ENCODE measurements around the gene VTCN1. TPM values are rescaled to one million over a fixed set of nuclear protein-coding genes. Genes with fewer than 3 reads are reported as not detected.
"Not testable (repeated sequence)": the region's sequence is repeated elsewhere in the genome, so short reads cannot be mapped to it uniquely, and the experiment has no call there.

The VTCN1 gene
- total RNA-seq, result not detected in 2 replicates

- Mint-ChIP-seq H3K4me1 (no peaks in the 10 kb centered on the region), H3K9me3 (no peaks in the 10 kb centered on the region), H3K27ac (no peak within 1 kb of the TSS), H3K4me3 (no peak within 1 kb of the TSS), H3K36me3 (ENCODE audit: low read depth) (no peaks in the 10 kb centered on the region), H3K27me3 (peaks cover 9% of the 10 kb centered on the region)
- no peak for DNase-seq
- intact Hi-C loops (cut with micrococcal nuclease), result no loop called here
Measured at GRCh38 chr1:117210831-117211261, at the start of gene VTCN1. TSS of gene VTCN1 (minus strand) at chr1:117210927. CDS start at chr1:117210855, 72 bp downstream.

- no peak overlapping the region for H3K4me3 Mint-ChIP-seq
- intact Hi-C loops (cut with micrococcal nuclease), result no loop called here
- no peaks in the 10 kb centered on the region for H3K36me3 Mint-ChIP-seq (ENCODE audit: low read depth)
- peaks cover 3% of the 10 kb centered on the region for H3K27me3 Mint-ChIP-seq
- peaks cover 11% of the 10 kb centered on the region for H3K9me3 Mint-ChIP-seq
- no peak for DNase-seq
- H3K27ac Mint-ChIP-seq, result no peak overlapping the region
- no peaks in the 10 kb centered on the region for H3K4me1 Mint-ChIP-seq
Measured at GRCh38 chr1:117258791-117259190, 48.1 kb upstream of the VTCN1 start.

GRCh38 chr1:117258075-117258474 lies 47.3 kb upstream of the VTCN1 start:
- peaks cover 11% of the 10 kb centered on the region for H3K9me3 Mint-ChIP-seq
- H3K27ac Mint-ChIP-seq; H3K4me1 Mint-ChIP-seq; H3K36me3 Mint-ChIP-seq (ENCODE audit: low read depth); H3K27me3 Mint-ChIP-seq; H3K4me3 Mint-ChIP-seq; DNase-seq; intact Hi-C loops (cut with micrococcal nuclease): not testable (repeated sequence)

GRCh38 chr1:117257291-117257690 lies 46.6 kb upstream of the VTCN1 start:
- Mint-ChIP-seq H3K27me3 (peaks cover 3% of the 10 kb centered on the region), H3K4me3 (no peak overlapping the region), H3K36me3 (ENCODE audit: low read depth) (no peaks in the 10 kb centered on the region), H3K27ac (no peak overlapping the region), H3K9me3 (peaks cover 11% of the 10 kb centered on the region), H3K4me1 (no peaks in the 10 kb centered on the region)
- intact Hi-C loops (cut with micrococcal nuclease), result no loop called here
- no peak for DNase-seq

GRCh38 chr1:117250061-117250606 lies 39.4 kb upstream of the VTCN1 start:
- Mint-ChIP-seq H3K27me3 (peaks cover 12% of the 10 kb centered on the region), H3K27ac (no peak overlapping the region), H3K36me3 (ENCODE audit: low read depth) (no peaks in the 10 kb centered on the region), H3K4me1 (no peaks in the 10 kb centered on the region), H3K9me3 (no peaks in the 10 kb centered on the region), H3K4me3 (no peak overlapping the region)
- no peak for DNase-seq
- intact Hi-C loops (cut with micrococcal nuclease), result no loop called here

DNA sequence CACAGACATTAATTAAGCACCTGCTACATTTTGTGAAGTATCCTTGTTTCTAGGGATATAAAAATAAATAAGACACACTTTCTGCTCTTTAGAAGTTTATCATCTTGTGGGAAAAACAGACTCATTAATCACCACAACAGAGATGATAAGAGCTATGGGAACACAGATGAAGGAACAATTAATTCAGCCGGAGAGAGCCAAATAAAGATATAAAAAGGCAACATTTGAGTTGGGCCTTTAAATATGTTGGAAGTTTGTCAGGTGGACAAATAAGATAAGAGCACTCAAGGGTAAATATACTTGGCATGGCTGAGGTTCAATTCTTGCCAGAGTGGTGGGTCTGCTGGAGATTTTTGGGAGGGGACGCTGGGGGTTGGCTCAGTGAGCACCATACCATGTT lies 34.2 kb upstream of the VTCN1 start:
- DNase-seq, result no peak
- Mint-ChIP-seq H3K27me3 (peaks cover 31% of the 10 kb centered on the region), H3K4me1 (no peaks in the 10 kb centered on the region), H3K9me3 (no peaks in the 10 kb centered on the region), H3K27ac (no peak overlapping the region), H3K4me3 (no peak overlapping the region), H3K36me3 (ENCODE audit: low read depth) (no peaks in the 10 kb centered on the region)
- intact Hi-C loops (cut with micrococcal nuclease), result no loop called here

DNA sequence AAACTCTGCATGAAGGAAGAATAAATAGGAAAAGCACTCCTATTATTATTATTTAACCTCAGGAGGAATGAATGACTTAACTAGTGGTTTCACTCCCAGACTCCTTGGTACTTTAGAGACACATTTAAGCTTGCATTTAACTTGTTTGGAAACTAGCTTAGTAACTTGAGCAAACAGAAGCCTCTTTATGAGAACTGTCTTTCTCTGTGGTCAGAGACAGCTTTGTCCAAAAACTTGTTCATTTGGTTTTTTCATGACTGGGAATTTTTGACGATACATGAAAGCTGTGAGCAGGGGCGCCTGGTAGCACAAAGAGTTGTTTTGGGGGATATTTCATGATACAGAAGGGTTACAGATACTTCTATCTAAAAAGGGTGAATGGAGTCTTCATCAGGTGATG lies 33.6 kb upstream of the VTCN1 start:
- H3K27ac Mint-ChIP-seq, result no peak overlapping the region
- intact Hi-C loops (cut with micrococcal nuclease), result no loop called here
- peaks cover 31% of the 10 kb centered on the region for H3K27me3 Mint-ChIP-seq
- no peaks in the 10 kb centered on the region for H3K9me3 Mint-ChIP-seq
- H3K4me3 Mint-ChIP-seq, result no peak overlapping the region
- no peaks in the 10 kb centered on the region for H3K4me1 Mint-ChIP-seq
- no peak for DNase-seq
- no peaks in the 10 kb centered on the region for H3K36me3 Mint-ChIP-seq (ENCODE audit: low read depth)

DNA sequence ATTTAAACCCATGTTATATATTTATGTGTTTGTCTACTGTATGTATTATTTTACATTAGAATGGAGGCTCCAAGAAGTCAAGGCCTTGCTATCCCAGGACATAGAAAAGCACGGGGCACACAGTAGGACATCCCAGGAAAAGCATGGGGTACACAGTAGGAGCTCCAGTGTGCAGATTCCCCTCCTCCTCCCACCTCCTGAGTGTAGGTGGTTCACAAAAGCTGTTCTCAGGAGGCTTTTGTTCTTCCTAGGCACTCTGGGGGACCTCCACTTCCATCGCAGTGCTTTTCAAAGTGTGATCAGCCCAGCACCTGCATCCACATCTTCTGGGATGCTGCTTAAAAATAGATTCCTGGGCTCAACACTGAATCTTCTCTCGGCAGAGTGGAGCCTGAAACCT lies 30.8 kb upstream of the VTCN1 start:
- no peak for DNase-seq
- no peak overlapping the region for H3K4me3 Mint-ChIP-seq
- no peaks in the 10 kb centered on the region for H3K9me3 Mint-ChIP-seq
- intact Hi-C loops (cut with micrococcal nuclease), result no loop called here
- H3K27me3 Mint-ChIP-seq, result peaks cover 26% of the 10 kb centered on the region
- H3K27ac Mint-ChIP-seq, result no peak overlapping the region
- no peaks in the 10 kb centered on the region for H3K4me1 Mint-ChIP-seq
- no peaks in the 10 kb centered on the region for H3K36me3 Mint-ChIP-seq (ENCODE audit: low read depth)

GRCh38 chr1:117240547-117240946 lies 29.8 kb upstream of the VTCN1 start:
- Mint-ChIP-seq H3K9me3 (no peaks in the 10 kb centered on the region), H3K27me3 (peaks cover 21% of the 10 kb centered on the region), H3K4me1 (no peaks in the 10 kb centered on the region), H3K4me3 (no peak overlapping the region), H3K36me3 (ENCODE audit: low read depth) (no peaks in the 10 kb centered on the region), H3K27ac (no peak overlapping the region)
- DNase-seq, result no peak
- intact Hi-C loops (cut with micrococcal nuclease), result no loop called here

DNA sequence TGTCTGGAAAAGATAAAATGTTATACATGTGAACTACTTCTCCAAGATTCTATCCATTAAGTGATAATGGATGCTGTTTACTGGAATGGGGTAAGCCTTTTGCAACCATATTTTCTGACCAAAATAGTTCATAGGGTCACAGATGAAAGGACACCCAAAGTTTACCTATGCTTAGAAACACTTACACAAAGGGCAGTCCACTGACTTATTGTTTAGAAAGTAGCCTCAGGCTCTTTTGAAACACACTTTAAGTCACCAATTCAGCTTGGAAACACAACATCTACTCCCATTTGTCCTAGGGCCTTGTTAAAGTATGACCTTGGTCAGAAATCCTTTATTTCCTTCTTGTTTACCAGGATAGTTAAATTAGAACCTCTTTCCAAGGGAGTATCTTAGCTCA lies 28.7 kb upstream of the VTCN1 start:
- no peaks in the 10 kb centered on the region for H3K4me1 Mint-ChIP-seq
- H3K27me3 Mint-ChIP-seq, result peaks cover 12% of the 10 kb centered on the region
- H3K9me3 Mint-ChIP-seq, result no peaks in the 10 kb centered on the region
- no peak overlapping the region for H3K4me3 Mint-ChIP-seq
- no peak for DNase-seq
- no peaks in the 10 kb centered on the region for H3K36me3 Mint-ChIP-seq (ENCODE audit: low read depth)
- H3K27ac Mint-ChIP-seq, result no peak overlapping the region
- intact Hi-C loops (cut with micrococcal nuclease), result no loop called here

DNA sequence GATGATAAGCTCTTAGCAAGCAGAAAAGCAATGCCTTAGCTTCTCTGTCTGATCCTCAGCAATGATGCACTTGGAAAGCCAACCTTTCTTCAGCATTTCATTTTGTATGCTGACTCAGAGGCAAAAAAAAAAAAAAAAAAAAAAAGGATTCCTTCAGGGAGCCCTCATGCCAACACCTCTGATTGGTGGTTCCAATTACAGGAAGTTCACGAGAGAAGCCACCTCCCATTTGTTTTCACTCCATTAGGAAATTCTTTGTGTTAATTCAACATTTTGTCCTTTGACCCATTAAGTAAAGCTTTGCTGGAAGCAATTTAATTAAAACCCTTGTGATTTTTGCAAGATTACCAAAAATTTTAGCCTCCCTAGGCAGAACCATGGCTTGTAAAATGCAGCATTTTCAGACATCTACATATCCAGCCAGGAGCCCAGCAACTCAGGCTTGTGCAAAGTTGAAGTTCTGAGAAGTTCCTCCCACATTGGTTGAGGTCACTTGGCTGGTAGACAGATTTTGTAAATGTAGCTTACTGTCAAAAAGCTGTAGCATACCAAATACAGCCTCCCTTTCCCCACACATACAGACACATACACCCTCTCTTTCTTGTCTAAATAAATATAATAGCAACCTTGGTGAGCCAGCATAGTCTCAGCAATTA lies 27.1 kb upstream of the VTCN1 start:
- Mint-ChIP-seq H3K9me3 (peaks cover 5% of the 10 kb centered on the region), H3K36me3 (ENCODE audit: low read depth) (no peaks in the 10 kb centered on the region), H3K4me3 (no peak overlapping the region), H3K4me1 (no peaks in the 10 kb centered on the region), H3K27ac (no peak overlapping the region), H3K27me3 (peaks cover 3% of the 10 kb centered on the region)
- DNase-seq, result no peak
- intact Hi-C loops (cut with micrococcal nuclease), result no loop called here

DNA sequence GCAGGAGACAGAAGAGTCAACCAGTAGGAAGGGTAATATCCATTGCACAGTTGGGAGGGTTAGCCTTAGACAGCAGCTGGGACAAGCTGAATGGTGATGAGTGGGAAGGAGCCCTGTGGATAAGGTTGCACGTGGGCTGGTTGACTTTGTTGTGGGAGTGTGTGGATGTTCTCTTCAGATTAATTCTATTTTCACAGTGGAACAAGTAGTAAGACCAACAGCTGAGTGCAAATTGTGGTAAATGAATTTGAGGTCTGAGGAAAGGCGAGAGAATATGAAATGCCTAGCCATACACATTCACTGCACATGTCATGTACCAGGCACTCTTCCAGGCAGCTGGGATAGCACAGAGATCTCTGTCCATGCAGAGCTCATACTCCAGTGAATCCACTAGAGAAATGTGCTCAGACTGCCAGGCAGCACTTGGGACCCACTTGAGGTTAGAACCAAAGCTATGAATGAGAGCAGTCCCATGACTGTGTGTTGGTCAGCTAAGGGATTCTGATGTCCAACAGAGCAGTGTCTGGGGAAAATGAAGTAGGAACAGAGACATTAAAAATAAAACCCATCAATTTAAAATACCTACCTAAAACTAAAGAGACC lies 25.2 kb upstream of the VTCN1 start:
- peaks cover 7% of the 10 kb centered on the region for H3K9me3 Mint-ChIP-seq
- H3K27me3 Mint-ChIP-seq, result no peaks in the 10 kb centered on the region
- H3K36me3 Mint-ChIP-seq (ENCODE audit: low read depth), result no peaks in the 10 kb centered on the region
- H3K27ac Mint-ChIP-seq, result no peak overlapping the region
- no peak for DNase-seq
- intact Hi-C loops (cut with micrococcal nuclease), result no loop called here
- H3K4me1 Mint-ChIP-seq, result no peaks in the 10 kb centered on the region
- H3K4me3 Mint-ChIP-seq, result no peak overlapping the region

DNA sequence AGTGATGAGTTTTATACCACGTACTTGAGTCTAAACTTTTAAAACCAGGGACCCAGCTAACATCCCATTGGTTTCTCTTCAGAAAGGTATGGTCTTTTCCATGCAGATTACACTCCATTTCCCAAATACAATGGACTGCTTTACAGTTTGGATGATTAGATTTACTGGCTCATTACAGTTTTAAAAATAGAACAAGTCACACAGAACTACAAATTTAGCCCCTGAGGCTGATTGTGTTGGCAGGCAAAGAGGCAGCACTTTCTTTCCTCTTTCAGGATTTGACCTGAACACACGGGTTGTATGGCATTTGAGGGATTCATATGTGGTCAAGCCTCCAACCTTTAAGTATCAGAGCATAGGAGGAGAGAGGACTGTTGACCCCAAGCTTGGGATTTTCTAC lies 21.8 kb upstream of the VTCN1 start:
- H3K9me3 Mint-ChIP-seq, result peaks cover 7% of the 10 kb centered on the region
- H3K27me3 Mint-ChIP-seq, result no peaks in the 10 kb centered on the region
- intact Hi-C loops (cut with micrococcal nuclease), result no loop called here
- H3K27ac Mint-ChIP-seq, result no peak overlapping the region
- no peak overlapping the region for H3K4me3 Mint-ChIP-seq
- H3K36me3 Mint-ChIP-seq (ENCODE audit: low read depth), result no peaks in the 10 kb centered on the region
- DNase-seq, result no peak
- H3K4me1 Mint-ChIP-seq, result no peaks in the 10 kb centered on the region

DNA sequence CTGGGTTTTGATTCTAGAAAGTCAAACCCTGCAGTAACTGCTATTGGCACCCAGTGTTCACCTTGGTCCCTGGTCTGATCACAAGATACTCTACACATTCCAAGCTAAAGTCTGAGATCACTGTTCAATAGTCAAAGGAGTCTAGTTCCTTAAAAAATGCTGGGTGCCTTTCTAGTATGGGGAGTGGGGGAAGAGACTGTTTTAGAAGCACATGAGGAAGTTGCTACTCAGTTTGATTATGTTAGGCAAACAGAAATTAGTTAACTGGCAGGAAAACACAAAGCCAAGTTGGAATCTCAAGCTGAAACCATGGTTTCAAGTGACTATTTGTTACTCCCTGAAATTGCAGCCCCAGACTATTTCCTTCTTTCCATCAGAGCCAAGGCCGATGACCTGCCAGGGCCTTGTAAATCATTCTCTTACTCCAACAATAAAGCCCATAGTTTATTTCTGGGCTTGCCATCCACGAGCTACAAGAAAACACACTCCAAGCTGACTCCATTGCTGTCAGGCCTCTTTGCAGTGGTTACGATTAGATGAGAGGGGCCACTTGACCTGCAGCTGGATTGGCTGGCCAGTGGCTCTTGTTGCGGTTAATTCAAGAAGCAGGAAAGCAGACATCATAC lies 21.1 kb upstream of the VTCN1 start:
- H3K27ac Mint-ChIP-seq, result no peak overlapping the region

More for the DNA sequence above, 21.1 kb upstream of the VTCN1 start:
- Mint-ChIP-seq H3K27me3 (no peaks in the 10 kb centered on the region), H3K4me3 (no peak overlapping the region), H3K4me1 (no peaks in the 10 kb centered on the region), H3K36me3 (ENCODE audit: low read depth) (no peaks in the 10 kb centered on the region), H3K9me3 (peaks cover 7% of the 10 kb centered on the region)
- DNase-seq, result no peak
- intact Hi-C loops (cut with micrococcal nuclease), result no loop called here

Measured in activated CD4-positive, alpha-beta T cell treated with anti-CD3 and anti-CD28 coated beads, Interleukin-2, amount 10 ng/mL, durations not matched to agents 24 days and 14 days (primary cell).